GM12878 (cell line): ENCODE measurements around the gene ZNF423.

Experiments used
- CBFB ChIP-seq: IDR thresholded peaks from 2 replicates; pipeline ENCODE4 v1.6.1; 2016; ENCODE audit warnings: antibody characterized with exemption, low read depth
- CTCF ChIP-seq, 3 experiments: IDR thresholded peaks in 2 of 3; conservative IDR thresholded peaks in 1 of 3; 2 replicates each; pipeline ENCODE4 v1.5.1; 2011; ENCODE audit warnings: low read depth in 3 of 3, low read length in 3 of 3, mild to moderate bottlenecking in 3 of 3, control low read depth in 2 of 3, moderate library complexity in 2 of 3, inconsistent platforms in 1 of 3, mixed read lengths in 1 of 3; ENCODE audit not compliant: control insufficient read depth in 2 of 3, insufficient read depth in 1 of 3; ENCODE audit errors: extremely low read depth in 1 of 3
- EZH2 ChIP-seq: IDR thresholded peaks from 2 replicates; pipeline ENCODE4 v1.6.1; 2012; ENCODE audit warnings: low read depth, mild to moderate bottlenecking, control low read depth, inconsistent platforms, low read length, borderline replicate concordance; ENCODE audit not compliant: control insufficient read depth
- HDAC2 ChIP-seq: fragments of 200-600 bp; sonication (generic); IDR thresholded peaks from 2 replicates; pipeline ENCODE4 v1.6.1; 2017
- JUNB ChIP-seq: IDR thresholded peaks from 2 replicates; pipeline ENCODE4 v1.6.1; 2016; ENCODE audit warnings: antibody characterized with exemption, mild to moderate bottlenecking
- MAX ChIP-seq: IDR thresholded peaks from 2 replicates; pipeline ENCODE4 v1.6.1; 2012; ENCODE audit warnings: low read depth, low read length, improper control_type of control experiment
- MYC ChIP-seq: IDR thresholded peaks from 2 replicates; pipeline ENCODE4 v1.6.1; 2011; ENCODE audit warnings: mild to moderate bottlenecking, low read length, moderate library complexity, inconsistent platforms; ENCODE audit not compliant: insufficient read depth, insufficient replicate concordance, insufficient read length, severe bottlenecking
- PBX3 ChIP-seq: IDR thresholded peaks from 2 replicates; pipeline ENCODE4 v1.6.1; 2011; ENCODE audit warnings: mild to moderate bottlenecking, low read depth, low read length, moderate library complexity; ENCODE audit not compliant: insufficient replicate concordance
- REST ChIP-seq: IDR thresholded peaks from 2 replicates; pipeline ENCODE4 v1.6.1; 2012; ENCODE audit warnings: mild to moderate bottlenecking, low read depth, low read length
- TCF12 ChIP-seq: IDR thresholded peaks from 2 replicates; pipeline ENCODE4 v1.6.1; 2011; ENCODE audit warnings: low read depth, mild to moderate bottlenecking, low read length
- TCF3 ChIP-seq: IDR thresholded peaks from 2 replicates; pipeline ENCODE4 v1.6.1; 2012; ENCODE audit warnings: low read depth, mild to moderate bottlenecking, low read length, borderline replicate concordance; ENCODE audit not compliant: insufficient read depth
- ZBTB33 ChIP-seq: fragments of 450-650 bp; IDR thresholded peaks from 2 replicates; pipeline ENCODE4 v1.6.1; 2017; ENCODE audit warnings: mild to moderate bottlenecking
- ZBTB4 ChIP-seq: fragments of 450-650 bp; formaldehyde crosslinking; IDR thresholded peaks from 2 replicates; pipeline ENCODE4 v1.4.0; 2022; ENCODE audit warnings: mild to moderate bottlenecking, moderate library complexity
- ZNF24 ChIP-seq: fragments of 450-650 bp; IDR thresholded peaks from 2 replicates; pipeline ENCODE4 v1.6.1; 2017; ENCODE audit warnings: antibody characterized with exemption, mild to moderate bottlenecking

GRCh38 chr16:49588026-49588425 is 267.9 kb downstream of the ZNF423 start:
- TF ChIP-seq TCF12 (no peak), JUNB (no peak), ZBTB4 (CRISPR knock-in tag) (no peak), ZBTB33 (no peak), CTCF (IDR thresholded peaks at IDR 0.05 in 2 of 3, conservative IDR thresholded peaks at IDR 0.05 in 1 of 3; ENCODE audit: control insufficient read depth in 2 of 3, extremely low read depth in 1 of 3, insufficient read depth in 1 of 3, low read depth in 3 of 3, low read length in 3 of 3) (no peak), MYC (no peak), TCF3 (no peak), CBFB (no peak), PBX3 (no peak), HDAC2 (no peak), EZH2 (no peak), MAX (no peak), ZNF24 (no peak), REST (no peak)
